HL-60 (cell line): ENCODE measurements around the gene GRM8.

ENCODE experiments used
- DNase-seq, 2 experiments: peaks; one replicate each; pipeline ENCODE4 v3.0.0-alpha.2; 2010 to 2020; ENCODE audit warnings: low read depth in 1 of 2, low spot score in 1 of 2
- H3K27ac ChIP-seq: fragments of 250-450 bp; sonication (Bioruptor Pico); replicated peaks from 2 replicates; pipeline ENCODE4 v1.5.1; 2020; ENCODE audit warnings: mild to moderate bottlenecking, moderate library complexity
- H3K27me3 ChIP-seq: fragments of 250-450 bp; sonication (Bioruptor Pico); 2 replicates; pipeline ENCODE4 v1.5.1; 2021; ENCODE audit warnings: mild to moderate bottlenecking, moderate library complexity; ENCODE audit not compliant: insufficient read depth, poor library complexity, severe bottlenecking
- H3K4me3 ChIP-seq: replicated peaks from 2 replicates; pipeline ENCODE4 v1.5.1; 2011; ENCODE audit warnings: mild to moderate bottlenecking, control low read depth, low read length; ENCODE audit not compliant: insufficient read depth
- CTCF ChIP-seq: IDR thresholded peaks from one replicate; pipeline ENCODE4 v1.5.1; 2011; ENCODE audit warnings: low read length, control low read depth, inconsistent platforms; ENCODE audit not compliant: insufficient read depth
- GABPA ChIP-seq: IDR thresholded peaks from 2 replicates; pipeline ENCODE4 v1.6.1; 2012; ENCODE audit warnings: low read depth
- POLR2AphosphoS5 ChIP-seq: IDR thresholded peaks from 2 replicates; pipeline ENCODE4 v1.6.1; 2012; ENCODE audit warnings: low read depth
- REST ChIP-seq: IDR thresholded peaks from 2 replicates; pipeline ENCODE4 v1.6.1; 2012; ENCODE audit warnings: low read depth; ENCODE audit not compliant: insufficient replicate concordance
- SPI1 ChIP-seq: IDR thresholded peaks from 2 replicates; pipeline ENCODE4 v1.6.1; 2012; ENCODE audit warnings: low read depth, mild to moderate bottlenecking, borderline replicate concordance

Gene GRM8

GRCh38 chr7:127114742-127115265 lies 137.9 kb downstream of the GRM8 start:
- Histone ChIP-seq H3K27me3 (no peaks in the 10 kb centered on the region), H3K27ac (no peak overlapping the region), H3K4me3 (no peak overlapping the region)
- no peak for DNase-seq
- TF ChIP-seq CTCF (no peak), POLR2AphosphoS5 (no peak), SPI1 (no peak), GABPA (no peak), REST (no peak)

- DNase-seq = peak; percentile 25 to 51
- TF ChIP-seq SPI1 (no peak), REST (peak; percentile 99), POLR2AphosphoS5 (no peak), CTCF (peak; percentile 69), GABPA (no peak)
- Histone ChIP-seq H3K27me3 (no peaks in the 10 kb centered on the region), H3K4me3 (no peak overlapping the region), H3K27ac (no peak overlapping the region)
Observed at GRCh38 chr7:127107601-127108007, 145.1 kb downstream of the GRM8 start.

GRCh38 chr7:127093340-127093739 lies 159.4 kb downstream of the GRM8 start:
- Histone ChIP-seq H3K27me3 (peaks cover 6% of the 10 kb centered on the region), H3K4me3 (no peak overlapping the region), H3K27ac (no peak overlapping the region)
- no peak for DNase-seq
- no peak for TF ChIP-seq POLR2AphosphoS5
- TF ChIP-seq GABPA = no peak
- TF ChIP-seq SPI1 = no peak
- no peak for TF ChIP-seq REST
- no peak for TF ChIP-seq CTCF
